Measurements from ENCODE around the gene MPP7.
"Not testable (repeated sequence)": the region's sequence is repeated elsewhere in the genome, so short reads cannot be mapped to it uniquely, and the experiment has no call there.

MPP7 gene

GRCh38 chr10:28302638-28303488, at the start of gene MPP7:
Gene MPP7 (minus strand): TSS chr10:28303064. CDS start chr10:28238604, 64,460 bp downstream.
- peak; percentile 99 for DNase-seq (ENCODE audit: low read depth, low spot score)

GRCh38 chr10:28349892-28350291, 47.0 kb upstream of the MPP7 start:
- no peak for DNase-seq (ENCODE audit: low read depth, low spot score)

GRCh38 chr10:28343987-28344895, 41.4 kb upstream of the MPP7 start:
- DNase-seq (ENCODE audit: low read depth, low spot score): no peak

- DNase-seq (ENCODE audit: low read depth, low spot score): no peak
Measured at GRCh38 chr10:28343252-28343651, 40.4 kb upstream of the MPP7 start.

- DNase-seq (ENCODE audit: low read depth, low spot score): not testable (repeated sequence)
Measured at GRCh38 chr10:28341679-28342078, 38.8 kb upstream of the MPP7 start.

GRCh38 chr10:28332726-28333125, 29.9 kb upstream of the MPP7 start:
- DNase-seq (ENCODE audit: low read depth, low spot score): no peak

GRCh38 chr10:28331841-28332240, 29.0 kb upstream of the MPP7 start:
- no peak for DNase-seq (ENCODE audit: low read depth, low spot score)

- no peak for DNase-seq (ENCODE audit: low read depth, low spot score)
Measured at GRCh38 chr10:28331066-28331465, 28.2 kb upstream of the MPP7 start.

GRCh38 chr10:28328346-28328745, 25.5 kb upstream of the MPP7 start:
- DNase-seq (ENCODE audit: low read depth, low spot score): no peak

GRCh38 chr10:28327491-28327880, 24.6 kb upstream of the MPP7 start:
- DNase-seq (ENCODE audit: low read depth, low spot score): no peak

- peak; percentile 20 for DNase-seq (ENCODE audit: low read depth, low spot score)
Measured at GRCh38 chr10:28326516-28327490, 23.9 kb upstream of the MPP7 start.

- no peak for DNase-seq (ENCODE audit: low read depth, low spot score)
Measured at GRCh38 chr10:28320799-28321198, 17.9 kb upstream of the MPP7 start.

- DNase-seq (ENCODE audit: low read depth, low spot score): no peak
Measured at GRCh38 chr10:28320090-28320489, 17.2 kb upstream of the MPP7 start.

GRCh38 chr10:28319061-28319460, 16.2 kb upstream of the MPP7 start:
- not testable (repeated sequence) for DNase-seq (ENCODE audit: low read depth, low spot score)

- DNase-seq (ENCODE audit: low read depth, low spot score): no peak
Measured at GRCh38 chr10:28318626-28319025, 15.8 kb upstream of the MPP7 start.

GRCh38 chr10:28317760-28318159, 14.9 kb upstream of the MPP7 start:
- no peak for DNase-seq (ENCODE audit: low read depth, low spot score)

- DNase-seq (ENCODE audit: low read depth, low spot score): no peak
Measured at GRCh38 chr10:28316696-28317095, 13.8 kb upstream of the MPP7 start.

GRCh38 chr10:28315140-28315539, 12.3 kb upstream of the MPP7 start:
- DNase-seq (ENCODE audit: low read depth, low spot score): no peak

- no peak for DNase-seq (ENCODE audit: low read depth, low spot score)
Measured at GRCh38 chr10:28314211-28314610, 11.3 kb upstream of the MPP7 start.

- DNase-seq (ENCODE audit: low read depth, low spot score): no peak
Measured at GRCh38 chr10:28312572-28312971, 9.7 kb upstream of the MPP7 start.

- DNase-seq (ENCODE audit: low read depth, low spot score): no peak
Measured at GRCh38 chr10:28311104-28311503, 8.2 kb upstream of the MPP7 start.
